Prostate gland (tissue), 2 donors: ENCODE results near the gene PROKR2.

ENCODE experiments used
- POLR2A ChIP-seq: fragments of 450-650 bp; IDR thresholded peaks from one replicate; pipeline ENCODE4 v1.6.1; 2016; ENCODE audit warnings: antibody characterized with exemption, mild to moderate bottlenecking
- TF ChIP-seq, protein P1 (sequence below), 4 experiments: fragments of 200-600 bp in 2 of 4; fragments of 450-650 bp in 2 of 4; sonication (generic) in 2 of 4; IDR thresholded peaks; 1 replicate in 3 of 4; 2 replicates in 1 of 4; pipeline ENCODE4 v1.5.1; 2016 to 2019; ENCODE audit warnings: antibody characterized with exemption in 4 of 4, mild to moderate bottlenecking in 2 of 4, moderate library complexity in 2 of 4

DNA sequence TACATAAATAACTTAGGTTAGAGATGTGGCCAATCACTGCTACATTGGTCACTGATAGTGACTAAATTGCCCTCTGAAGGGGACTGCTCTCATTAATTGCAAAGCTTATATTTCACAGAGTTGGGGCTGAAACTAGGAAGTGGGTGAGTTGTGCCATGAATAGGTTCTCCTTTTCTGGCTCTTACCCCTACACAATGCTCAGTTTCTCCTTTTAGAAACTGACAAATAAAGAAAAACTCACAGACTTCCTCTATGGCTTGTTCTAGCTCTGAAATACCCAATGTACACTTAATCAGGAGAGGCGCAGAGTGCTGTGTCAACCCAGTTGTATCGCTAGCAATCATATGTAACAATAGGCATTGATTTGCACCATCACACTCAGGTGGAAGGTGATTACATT lies 41.2 kb upstream of the PROKR2 start:
- TF ChIP-seq, protein P1, sequence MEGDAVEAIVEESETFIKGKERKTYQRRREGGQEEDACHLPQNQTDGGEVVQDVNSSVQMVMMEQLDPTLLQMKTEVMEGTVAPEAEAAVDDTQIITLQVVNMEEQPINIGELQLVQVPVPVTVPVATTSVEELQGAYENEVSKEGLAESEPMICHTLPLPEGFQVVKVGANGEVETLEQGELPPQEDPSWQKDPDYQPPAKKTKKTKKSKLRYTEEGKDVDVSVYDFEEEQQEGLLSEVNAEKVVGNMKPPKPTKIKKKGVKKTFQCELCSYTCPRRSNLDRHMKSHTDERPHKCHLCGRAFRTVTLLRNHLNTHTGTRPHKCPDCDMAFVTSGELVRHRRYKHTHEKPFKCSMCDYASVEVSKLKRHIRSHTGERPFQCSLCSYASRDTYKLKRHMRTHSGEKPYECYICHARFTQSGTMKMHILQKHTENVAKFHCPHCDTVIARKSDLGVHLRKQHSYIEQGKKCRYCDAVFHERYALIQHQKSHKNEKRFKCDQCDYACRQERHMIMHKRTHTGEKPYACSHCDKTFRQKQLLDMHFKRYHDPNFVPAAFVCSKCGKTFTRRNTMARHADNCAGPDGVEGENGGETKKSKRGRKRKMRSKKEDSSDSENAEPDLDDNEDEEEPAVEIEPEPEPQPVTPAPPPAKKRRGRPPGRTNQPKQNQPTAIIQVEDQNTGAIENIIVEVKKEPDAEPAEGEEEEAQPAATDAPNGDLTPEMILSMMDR (IDR thresholded peaks at IDR 0.05): no peak
- no peak for TF ChIP-seq POLR2A
